GM23338 (cell line): ENCODE measurements around the gene KIRREL3.

Experiments used
- CREB1 ChIP-seq: fragments of 250-450 bp; sonication (Bioruptor Pico); IDR thresholded peaks from 2 replicates; pipeline ENCODE4 v1.5.0; 2020; ENCODE audit warnings: low read depth, mild to moderate bottlenecking, moderate library complexity
- EZH2 ChIP-seq: fragments of 200-600 bp; sonication (generic); IDR thresholded peaks from one replicate; pipeline ENCODE4 v1.8.0; 2017; ENCODE audit warnings: antibody characterized with exemption, mild to moderate bottlenecking, low read depth; ENCODE audit not compliant: unreplicated experiment
- EZH2phosphoT487 ChIP-seq: fragments of 200-600 bp; sonication (generic); IDR thresholded peaks from one replicate; pipeline ENCODE4 v1.8.1; 2018; ENCODE audit warnings: antibody characterized with exemption; ENCODE audit not compliant: unreplicated experiment
- JUNB ChIP-seq: IDR thresholded peaks from one replicate; pipeline ENCODE4 v1.6.1; 2016; ENCODE audit warnings: antibody characterized with exemption; ENCODE audit not compliant: unreplicated experiment
- NANOG ChIP-seq: IDR thresholded peaks from 2 replicates; pipeline ENCODE4 v1.6.1; 2016; ENCODE audit warnings: antibody characterized with exemption, borderline replicate concordance
- POLR2AphosphoS5 ChIP-seq: IDR thresholded peaks from 2 replicates; pipeline ENCODE4 v1.6.1; 2016; ENCODE audit warnings: antibody characterized with exemption, low read depth
- TF ChIP-seq, protein P1 (sequence below), 2 experiments: fragments of 200-600 bp in 1 of 2; sonication (generic) in 1 of 2; conservative IDR thresholded peaks; 2 replicates each; pipeline versions ENCODE4 v1.5.1 to v1.6.1; 2016 to 2017; ENCODE audit warnings: antibody characterized with exemption in 2 of 2, low read depth in 2 of 2, mild to moderate bottlenecking in 2 of 2, moderate library complexity in 1 of 2
- TF ChIP-seq, protein P2 (sequence below): IDR thresholded peaks from one replicate; pipeline ENCODE4 v1.6.1; 2018; ENCODE audit warnings: antibody characterized with exemption; ENCODE audit not compliant: unreplicated experiment

DNA sequence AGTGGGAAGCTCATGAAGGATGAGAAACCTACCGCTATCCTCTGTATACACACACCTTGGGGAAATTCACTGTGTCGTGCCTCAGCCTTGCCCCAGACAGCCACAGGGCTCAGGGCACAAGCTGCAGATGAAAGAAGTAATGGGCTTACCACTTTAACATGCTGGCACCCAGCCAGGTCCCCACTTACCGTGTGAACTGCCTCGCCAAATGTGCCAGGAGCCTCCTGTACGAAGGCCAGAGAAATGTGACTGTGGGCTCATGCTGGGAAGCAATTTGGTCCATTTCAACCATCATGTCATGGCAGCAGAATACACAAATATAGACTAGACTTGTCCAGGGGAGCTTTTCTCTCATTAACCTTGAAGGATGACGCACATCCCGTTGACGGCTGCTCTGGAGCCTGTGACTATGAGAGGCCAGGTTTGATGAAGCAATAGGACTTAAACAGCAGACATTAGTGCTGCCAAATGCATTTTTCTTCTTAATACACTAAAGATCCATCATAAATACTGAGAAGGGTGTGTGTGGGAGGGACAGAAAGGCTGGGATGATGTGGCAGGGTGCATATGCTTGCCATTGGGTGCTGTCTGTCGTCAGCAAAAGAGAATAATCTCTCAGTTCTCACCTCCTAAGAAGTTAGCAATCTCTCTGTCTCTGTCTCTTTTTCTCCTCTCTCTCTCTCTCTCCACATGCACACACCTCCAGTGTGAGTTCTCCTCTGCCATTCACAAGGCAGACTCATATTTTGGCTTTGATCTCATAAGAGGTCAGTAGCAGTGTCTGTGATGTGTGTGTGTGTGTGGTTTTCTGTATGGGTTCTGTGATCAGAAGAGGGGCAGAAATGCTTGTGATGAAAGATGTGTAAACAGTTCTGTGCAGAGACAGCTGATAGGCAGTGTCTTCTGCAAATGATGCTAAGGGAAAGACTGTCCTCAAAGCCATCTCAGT lies 142.4 kb downstream of the KIRREL3 start:
- no peak for TF ChIP-seq EZH2
- TF ChIP-seq, protein P1, sequence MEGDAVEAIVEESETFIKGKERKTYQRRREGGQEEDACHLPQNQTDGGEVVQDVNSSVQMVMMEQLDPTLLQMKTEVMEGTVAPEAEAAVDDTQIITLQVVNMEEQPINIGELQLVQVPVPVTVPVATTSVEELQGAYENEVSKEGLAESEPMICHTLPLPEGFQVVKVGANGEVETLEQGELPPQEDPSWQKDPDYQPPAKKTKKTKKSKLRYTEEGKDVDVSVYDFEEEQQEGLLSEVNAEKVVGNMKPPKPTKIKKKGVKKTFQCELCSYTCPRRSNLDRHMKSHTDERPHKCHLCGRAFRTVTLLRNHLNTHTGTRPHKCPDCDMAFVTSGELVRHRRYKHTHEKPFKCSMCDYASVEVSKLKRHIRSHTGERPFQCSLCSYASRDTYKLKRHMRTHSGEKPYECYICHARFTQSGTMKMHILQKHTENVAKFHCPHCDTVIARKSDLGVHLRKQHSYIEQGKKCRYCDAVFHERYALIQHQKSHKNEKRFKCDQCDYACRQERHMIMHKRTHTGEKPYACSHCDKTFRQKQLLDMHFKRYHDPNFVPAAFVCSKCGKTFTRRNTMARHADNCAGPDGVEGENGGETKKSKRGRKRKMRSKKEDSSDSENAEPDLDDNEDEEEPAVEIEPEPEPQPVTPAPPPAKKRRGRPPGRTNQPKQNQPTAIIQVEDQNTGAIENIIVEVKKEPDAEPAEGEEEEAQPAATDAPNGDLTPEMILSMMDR (conservative IDR thresholded peaks at IDR 0.05; ENCODE audit: low read depth in 2 of 2) = no peak
- TF ChIP-seq, protein P2, sequence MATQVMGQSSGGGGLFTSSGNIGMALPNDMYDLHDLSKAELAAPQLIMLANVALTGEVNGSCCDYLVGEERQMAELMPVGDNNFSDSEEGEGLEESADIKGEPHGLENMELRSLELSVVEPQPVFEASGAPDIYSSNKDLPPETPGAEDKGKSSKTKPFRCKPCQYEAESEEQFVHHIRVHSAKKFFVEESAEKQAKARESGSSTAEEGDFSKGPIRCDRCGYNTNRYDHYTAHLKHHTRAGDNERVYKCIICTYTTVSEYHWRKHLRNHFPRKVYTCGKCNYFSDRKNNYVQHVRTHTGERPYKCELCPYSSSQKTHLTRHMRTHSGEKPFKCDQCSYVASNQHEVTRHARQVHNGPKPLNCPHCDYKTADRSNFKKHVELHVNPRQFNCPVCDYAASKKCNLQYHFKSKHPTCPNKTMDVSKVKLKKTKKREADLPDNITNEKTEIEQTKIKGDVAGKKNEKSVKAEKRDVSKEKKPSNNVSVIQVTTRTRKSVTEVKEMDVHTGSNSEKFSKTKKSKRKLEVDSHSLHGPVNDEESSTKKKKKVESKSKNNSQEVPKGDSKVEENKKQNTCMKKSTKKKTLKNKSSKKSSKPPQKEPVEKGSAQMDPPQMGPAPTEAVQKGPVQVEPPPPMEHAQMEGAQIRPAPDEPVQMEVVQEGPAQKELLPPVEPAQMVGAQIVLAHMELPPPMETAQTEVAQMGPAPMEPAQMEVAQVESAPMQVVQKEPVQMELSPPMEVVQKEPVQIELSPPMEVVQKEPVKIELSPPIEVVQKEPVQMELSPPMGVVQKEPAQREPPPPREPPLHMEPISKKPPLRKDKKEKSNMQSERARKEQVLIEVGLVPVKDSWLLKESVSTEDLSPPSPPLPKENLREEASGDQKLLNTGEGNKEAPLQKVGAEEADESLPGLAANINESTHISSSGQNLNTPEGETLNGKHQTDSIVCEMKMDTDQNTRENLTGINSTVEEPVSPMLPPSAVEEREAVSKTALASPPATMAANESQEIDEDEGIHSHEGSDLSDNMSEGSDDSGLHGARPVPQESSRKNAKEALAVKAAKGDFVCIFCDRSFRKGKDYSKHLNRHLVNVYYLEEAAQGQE = no peak
- no peak for TF ChIP-seq EZH2phosphoT487
- TF ChIP-seq NANOG = no peak
- no peak for TF ChIP-seq JUNB
- no peak for TF ChIP-seq POLR2AphosphoS5
- no peak for TF ChIP-seq CREB1 (CRISPR knock-in tag)
